NCI-H1105 treated with DMSO at 0.1 percent for 48 hours (cell line): ENCODE results near the gene KRTAP1-3.
"Not testable (repeated sequence)": the region's sequence is repeated elsewhere in the genome, so short reads cannot be mapped to it uniquely, and the experiment has no call there.

Experiments used
- DNase-seq: peaks from one replicate; lab custom pipeline; 2025; lab: John Stamatoyannopoulos, UW

The KRTAP1-3 gene

GRCh38 chr17:41010441-41010840 lies 24.2 kb downstream of the KRTAP1-3 start:
- DNase-seq = no peak

- DNase-seq = no peak
These were observed 24.7 kb downstream of the KRTAP1-3 start for GRCh38 chr17:41009936-41010335.

- DNase-seq = peak; percentile 85
These were observed 25.3 kb downstream of the KRTAP1-3 start for GRCh38 chr17:41009301-41009760.

- DNase-seq = peak; percentile 94
These were observed 25.9 kb downstream of the KRTAP1-3 start, which contains the start of gene KRTAP3-1 for GRCh38 chr17:41008811-41009210. Gene KRTAP3-1 (minus strand): TSS chr17:41009128. CDS start chr17:41009074, 54 bp downstream.

- peak; percentile 91 for DNase-seq
These were observed 30.3 kb downstream of the KRTAP1-3 start for GRCh38 chr17:41004397-41004796.

GRCh38 chr17:41003926-41004325 lies 30.7 kb downstream of the KRTAP1-3 start:
- peak; percentile 88 for DNase-seq

GRCh38 chr17:41002814-41003213 lies 31.9 kb downstream of the KRTAP1-3 start:
- DNase-seq = no peak

- DNase-seq = no peak
These were observed 32.9 kb downstream of the KRTAP1-3 start for GRCh38 chr17:41001795-41002194.

GRCh38 chr17:40999563-40999962 lies 35.1 kb downstream of the KRTAP1-3 start, which contains the start of gene KRTAP3-2:
Gene KRTAP3-2 (minus strand): TSS chr17:40999906. CDS start chr17:40999853, 53 bp downstream.
- not testable (repeated sequence) for DNase-seq

GRCh38 chr17:40997361-40997760 lies 37.3 kb downstream of the KRTAP1-3 start:
- no peak for DNase-seq

GRCh38 chr17:40996829-40997228 lies 37.8 kb downstream of the KRTAP1-3 start:
- no peak for DNase-seq

GRCh38 chr17:40995116-40995515 lies 39.6 kb downstream of the KRTAP1-3 start:
- DNase-seq = no peak

- peak; percentile 98 for DNase-seq
These were observed 40.8 kb downstream of the KRTAP1-3 start, which contains the start of gene KRTAP3-3 for GRCh38 chr17:40993839-40994238. Gene KRTAP3-3 (minus strand): TSS chr17:40994164. CDS start chr17:40994097, 67 bp downstream.

- no peak for DNase-seq
These were observed 41.6 kb downstream of the KRTAP1-3 start for GRCh38 chr17:40993084-40993483.

- peak; percentile 47 for DNase-seq
These were observed 42.0 kb downstream of the KRTAP1-3 start for GRCh38 chr17:40992666-40993065.

GRCh38 chr17:40986920-40987319 lies 47.8 kb downstream of the KRTAP1-3 start:
- DNase-seq = no peak

GRCh38 chr17:40984226-40984625 lies 50.4 kb downstream of the KRTAP1-3 start, which contains the start of gene KRT40:
Gene KRT40 (minus strand): TSS chr17:40984326. CDS start chr17:40984273, 53 bp downstream.
- DNase-seq = no peak
